Upper lobe of left lung (tissue), 6 donors: ENCODE results near the gene HAL. TPM values are rescaled to one million over a fixed set of nuclear protein-coding genes. Genes with fewer than 3 reads are reported as not detected.

ENCODE experiments used
- ATAC-seq, 2 donors: fragments of 200-7000 bp; cut with Tn5 transposase; one replicate each; pipeline ENCODE4 v1.9.1; 2022; ENCODE audit warnings: mild to moderate bottlenecking in 2 of 2, moderate library complexity in 2 of 2; ENCODE audit not compliant: low FRiP score in 2 of 2
- DNase-seq, 2 donors: peaks; one replicate each; pipeline ENCODE4 v3.0.0-alpha.2; 2019 to 2020
- H3K27ac ChIP-seq, 4 donors: fragments of 200-600 bp; sonication (generic); one replicate each; pipeline ENCODE4 v1.5.1; 2016 to 2019
- H3K27me3 ChIP-seq, 4 donors: fragments of 200-600 bp; sonication (generic); one replicate each; pipeline ENCODE4 v1.5.1; 2017 to 2019
- H3K36me3 ChIP-seq, 4 donors: fragments of 200-600 bp; sonication (generic); one replicate each; pipeline ENCODE4 v1.5.1; 2016 to 2019
- H3K4me1 ChIP-seq, 4 donors: fragments of 200-600 bp; sonication (generic); one replicate each; pipeline ENCODE4 v1.5.1; 2018 to 2019
- H3K4me3 ChIP-seq, 4 donors: fragments of 200-600 bp; sonication (generic); one replicate each; pipeline ENCODE4 v1.5.1; 2017 to 2019; ENCODE audit warnings: mild to moderate bottlenecking in 2 of 4, moderate library complexity in 1 of 4
- H3K9me3 ChIP-seq, 4 donors: fragments of 200-600 bp; sonication (generic); one replicate each; pipeline ENCODE4 v1.5.1; 2018 to 2019
- CTCF ChIP-seq, 6 experiments: fragments of 450-650 bp in 4 of 6; fragments of 200-600 bp in 2 of 6; sonication (generic) in 2 of 6; IDR thresholded peaks; one replicate each; pipeline ENCODE4 v1.5.1; 2016 to 2019; ENCODE audit warnings: antibody characterized with exemption in 6 of 6
- EP300 ChIP-seq, 4 donors: sonication (generic); formaldehyde crosslinking; IDR thresholded peaks; one replicate each; pipeline ENCODE4 v1.5.1; 2017; ENCODE audit warnings: antibody characterized with exemption in 4 of 4, control low read depth in 2 of 4
- POLR2A ChIP-seq, 4 donors: fragments of 450-650 bp; IDR thresholded peaks; one replicate each; pipeline ENCODE4 v1.5.1; 2016 to 2017; ENCODE audit warnings: antibody characterized with exemption in 4 of 4, mild to moderate bottlenecking in 2 of 4
- POLR2AphosphoS5 ChIP-seq, 2 donors: sonication (generic); formaldehyde crosslinking; IDR thresholded peaks; one replicate each; pipeline ENCODE4 v1.5.1; 2017; ENCODE audit warnings: antibody characterized with exemption in 2 of 2
- WGBS, 2 donors: methylation state at CpG; one replicate each; pipeline ENCODE4 v1.1.5; 2017 to 2018; 5-methylcytosine and 5-hydroxymethylcytosine counted together
- total RNA-seq, 6 donors: library from RNA; depleted of rRNA in 4 of 6; stranded (reverse); fragments of >200 nt in 4 of 6; gene quantifications; one replicate each; pipeline versions ENCODE4 v1.1.0 to v1.2.1, GENCODE V29; 2016 to 2021
- donor health status: DM: no; HTN: no; CAD: no; lungs with moderate emphysema.
- donor health status: DM: no; HTN: yes; CAD: no; lungs with severe emphysema.

HAL gene
- total RNA-seq, 6 donors from 2014 or later: 3.0 to 11.5 (median 5.2) TPM

DNA sequence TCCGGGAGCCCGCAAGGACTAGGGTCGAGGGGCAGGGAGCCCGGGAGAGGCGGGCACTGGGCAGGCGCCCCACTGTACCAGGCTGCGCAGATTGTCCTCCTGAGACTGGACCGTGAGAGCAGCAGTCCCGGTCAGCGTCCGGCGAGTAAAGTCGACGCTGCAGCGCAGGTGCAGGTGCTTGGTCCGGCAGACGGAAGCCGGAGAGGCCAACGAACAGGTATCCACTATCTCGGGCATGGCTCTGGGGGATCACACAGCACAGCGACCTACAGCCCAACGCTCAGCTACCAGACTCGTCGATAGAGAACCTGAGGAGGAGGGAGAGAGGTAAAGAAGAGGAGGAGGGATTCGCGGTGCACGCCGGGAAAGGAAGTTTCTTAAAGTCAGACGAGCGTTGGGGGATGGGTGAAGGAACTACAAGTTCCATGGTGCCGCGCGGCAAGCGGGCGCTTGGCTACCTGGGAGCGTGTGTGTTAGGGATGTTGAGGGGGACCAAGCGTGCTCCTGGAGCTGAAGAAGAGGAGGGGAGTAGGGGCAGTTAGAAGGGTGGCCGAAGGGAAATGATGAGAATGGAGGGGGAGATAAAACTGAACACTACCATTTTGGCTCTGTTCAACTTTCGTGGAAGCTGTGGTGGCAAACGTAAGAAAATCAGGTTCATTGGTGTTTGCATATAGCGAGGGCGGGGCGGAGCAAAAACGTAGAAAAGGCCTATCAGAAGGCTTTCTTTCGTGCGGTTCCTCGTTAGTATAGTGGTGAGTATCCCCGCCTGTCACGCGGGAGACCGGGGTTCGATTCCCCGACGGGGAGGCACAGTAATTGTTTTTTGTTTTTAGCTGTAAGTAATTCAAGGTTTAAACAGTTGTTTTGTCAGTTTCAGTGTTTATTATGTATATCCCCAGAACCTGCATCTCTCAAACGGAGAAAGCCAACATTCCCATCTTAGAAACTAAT lies 39.4 kb upstream of the HAL start, which contains the start of gene LTA4H:
Gene LTA4H (minus strand): TSS at position 305 of the 954 bp plus-strand sequence. CDS start 68 bp downstream, at position 237.
- no peaks in the 10 kb centered on the region for H3K27me3 ChIP-seq
- WGBS, 2 donors: 0 to 1% methylated on average over 53 to 55 of the region's 55 CpGs
- peak; percentile 98 for ATAC-seq
- peak; percentile 95 to 99 for DNase-seq
- peaks cover 0 to 35% (median 19%) of the 10 kb centered on the region in 4 donors for H3K4me1 ChIP-seq
- H3K36me3 ChIP-seq: no peaks in the 10 kb centered on the region
- TF ChIP-seq POLR2A (IDR thresholded peaks at IDR 0.05) (peak in 3 of 4 donors; percentile 60 to 96 (median 92)), POLR2AphosphoS5 (IDR thresholded peaks at IDR 0.05) (peak; percentile 72 to 98), CTCF (IDR thresholded peaks at IDR 0.05) (peak in 1 of 6 experiments; percentile 19), EP300 (IDR thresholded peaks at IDR 0.05) (peak in 1 of 4 donors; percentile 4)
- H3K4me3 ChIP-seq: peak within 1 kb of the TSS; percentile 77 to 95 (median 84)
- H3K27ac ChIP-seq: peak within 1 kb of the TSS; percentile 78 to 97 (median 88)
- H3K9me3 ChIP-seq: no peaks in the 10 kb centered on the region

DNA sequence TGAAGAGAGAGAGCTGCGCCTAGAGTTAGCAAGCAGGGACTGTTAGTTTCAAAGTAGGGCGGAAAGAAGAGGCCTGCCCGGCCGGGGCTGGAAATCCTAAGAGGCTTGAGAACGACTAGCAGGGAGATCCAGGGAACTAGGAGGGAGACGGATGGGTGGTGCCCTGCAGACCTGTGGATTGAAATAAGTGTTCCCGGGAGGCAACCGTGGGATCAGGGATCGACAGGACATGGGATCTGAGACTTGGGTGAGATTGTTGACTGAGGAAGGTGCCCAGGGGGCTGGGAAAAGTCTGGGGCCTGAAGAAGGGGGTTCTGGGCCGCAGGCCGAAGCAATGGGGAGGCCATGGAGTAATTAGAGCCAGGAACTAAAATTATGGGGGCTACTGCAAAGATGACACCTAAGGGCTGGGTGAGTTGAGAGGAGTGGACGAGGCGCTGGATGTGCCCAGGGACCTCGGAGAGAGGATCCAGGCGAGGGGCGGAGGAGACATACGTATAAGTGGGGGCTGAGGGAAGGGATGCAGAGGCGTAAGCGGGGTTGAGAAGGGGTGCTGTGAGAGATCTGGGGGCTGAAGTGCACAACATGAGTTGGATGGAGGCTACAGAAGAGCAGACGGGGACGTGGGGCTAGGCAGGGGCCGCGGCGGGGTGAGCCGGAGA lies 38.6 kb upstream of the HAL start:
- H3K4me1 ChIP-seq: peaks cover 8 to 43% (median 25%) of the 10 kb centered on the region in 4 donors
- DNase-seq: no peak

DNA sequence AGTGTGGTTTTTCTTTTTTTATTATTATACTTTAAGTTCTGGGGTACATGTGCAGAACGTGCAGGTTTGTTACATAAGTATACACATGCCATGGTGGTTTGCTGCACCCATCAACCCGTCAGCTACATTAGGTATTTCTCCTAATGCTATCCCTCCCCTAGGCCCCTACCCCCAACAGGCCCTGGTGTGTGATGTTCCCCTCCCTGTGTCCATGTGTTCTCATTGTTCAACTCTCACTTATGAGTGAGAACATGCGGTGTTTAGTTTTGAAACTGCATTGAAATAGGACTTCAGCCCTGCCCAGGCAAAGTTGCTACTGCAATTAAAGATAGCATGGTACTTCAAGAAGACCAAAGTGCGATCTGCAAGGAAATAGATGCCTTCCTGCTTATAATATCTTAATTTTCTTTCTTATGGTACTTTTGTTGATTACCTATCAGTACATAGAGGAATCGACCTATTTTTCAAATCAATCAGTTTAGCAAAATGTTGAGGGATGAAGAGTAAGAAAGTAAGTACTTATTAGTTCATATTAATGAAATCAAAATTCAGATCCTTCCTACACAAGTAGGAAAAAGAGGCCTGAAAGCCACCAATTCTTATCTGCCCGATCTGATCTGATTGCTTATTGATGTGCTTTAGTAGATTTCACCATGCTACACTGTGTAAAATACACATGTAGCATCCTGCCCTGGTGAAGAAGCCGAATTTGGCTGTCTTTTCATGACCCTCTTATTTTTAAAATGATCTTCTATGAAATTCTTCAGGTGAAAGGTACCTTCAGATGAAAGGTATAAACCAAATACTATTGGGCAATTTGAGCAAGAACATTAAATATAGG lies 37.6 kb upstream of the HAL start:
- H3K4me1 ChIP-seq: peaks cover 15 to 45% (median 26%) of the 10 kb centered on the region in 4 donors
- H3K27ac ChIP-seq: peak overlapping the region in 3 of 4 donors; percentile 87 to 97 (median 89)
- no peak for TF ChIP-seq CTCF (IDR thresholded peaks at IDR 0.05)
- TF ChIP-seq EP300 (IDR thresholded peaks at IDR 0.05): no peak
- TF ChIP-seq POLR2AphosphoS5 (IDR thresholded peaks at IDR 0.05): no peak
- TF ChIP-seq POLR2A (IDR thresholded peaks at IDR 0.05): no peak
- DNase-seq (no peak), ATAC-seq (no peak)
- WGBS, 2 donors: 46 to 47% methylated on average over 7 of the region's 7 CpGs
- peak overlapping the region in 3 of 4 donors; percentile 77 to 95 (median 80) for H3K4me3 ChIP-seq
- H3K36me3 ChIP-seq: no peaks in the 10 kb centered on the region
- no peaks in the 10 kb centered on the region for H3K9me3 ChIP-seq
- no peaks in the 10 kb centered on the region for H3K27me3 ChIP-seq

More for the DNA sequence above, 38.6 kb upstream of the HAL start:
- Histone ChIP-seq H3K9me3 (no peaks in the 10 kb centered on the region), H3K36me3 (no peaks in the 10 kb centered on the region), H3K27ac (peak overlapping the region; percentile 78 to 97 (median 88)), H3K27me3 (no peaks in the 10 kb centered on the region), H3K4me3 (peak overlapping the region; percentile 77 to 95 (median 84))
- 2 to 3% methylated on average over 23 to 25 of the region's 25 CpGs for WGBS, 2 donors
- ATAC-seq: peak; percentile 27 to 28
- TF ChIP-seq CTCF (IDR thresholded peaks at IDR 0.05) (no peak), EP300 (IDR thresholded peaks at IDR 0.05) (no peak), POLR2AphosphoS5 (IDR thresholded peaks at IDR 0.05) (no peak), POLR2A (IDR thresholded peaks at IDR 0.05) (no peak)

- TF ChIP-seq EP300 (IDR thresholded peaks at IDR 0.05) (no peak), POLR2A (IDR thresholded peaks at IDR 0.05) (no peak), CTCF (IDR thresholded peaks at IDR 0.05) (no peak), POLR2AphosphoS5 (IDR thresholded peaks at IDR 0.05) (no peak)
- Histone ChIP-seq H3K27ac (peak overlapping the region in 1 of 4 donors; percentile 18), H3K4me1 (peaks cover 15 to 37% (median 25%) of the 10 kb centered on the region in 4 donors), H3K9me3 (no peaks in the 10 kb centered on the region), H3K4me3 (no peak overlapping the region), H3K36me3 (peaks cover 6 to 37% (median 22%) of the 10 kb centered on the region in 4 donors), H3K27me3 (no peaks in the 10 kb centered on the region)
- no peak for DNase-seq
- ATAC-seq: no peak
- WGBS, 2 donors: 82 to 83% methylated on average over 2 of the region's 2 CpGs
These were observed 33.7 kb upstream of the HAL start for GRCh38 chr12:96029826-96030225.
